Keratinocyte (primary cell): ENCODE results near the gene KLHDC3. TPM values are rescaled to one million over a fixed set of nuclear protein-coding genes. Genes with fewer than 3 reads are reported as not detected.

Experiments used
- DNase-seq: peaks from one replicate; pipeline ENCODE4 v3.0.0-alpha.2; 2011; ENCODE audit warnings: low read depth, missing footprints, low spot score
- FAIRE-seq: peaks from 2 replicates; lab custom pipeline; 2011; peaks lifted over from hg19 to GRCh38; lab: Jason Lieb, UNC
- H2AFZ ChIP-seq: 2 replicates; pipeline ENCODE4 v1.6.0; 2012; ENCODE audit warnings: low read length, control low read depth, inconsistent platforms; ENCODE audit not compliant: control insufficient read depth
- H3K27ac ChIP-seq: 2 replicates; pipeline ENCODE4 v1.5.1; 2011; ENCODE audit warnings: low read length; ENCODE audit not compliant: control insufficient read depth, insufficient read depth
- H3K27me3 ChIP-seq: 3 replicates; pipeline ENCODE4 v1.6.0; 2011; ENCODE audit warnings: low read length; ENCODE audit not compliant: control insufficient read depth, insufficient read depth; ENCODE audit errors: extremely low read depth
- H3K36me3 ChIP-seq, 2 experiments: 2 replicates in 1 of 2; 3 replicates in 1 of 2; pipeline ENCODE4 v1.5.1; 2011; ENCODE audit warnings: low read length in 2 of 2, mild to moderate bottlenecking in 1 of 2; ENCODE audit not compliant: control insufficient read depth in 2 of 2, insufficient read depth in 2 of 2; ENCODE audit errors: extremely low read depth in 1 of 2
- H3K4me1 ChIP-seq: 3 replicates; pipeline ENCODE4 v1.5.1; 2011; ENCODE audit warnings: low read length; ENCODE audit not compliant: control insufficient read depth, insufficient read depth; ENCODE audit errors: extremely low read depth
- H3K4me2 ChIP-seq: 3 replicates; pipeline ENCODE4 v1.6.0; 2011; ENCODE audit warnings: low read depth, low read length; ENCODE audit not compliant: control insufficient read depth, insufficient read depth; ENCODE audit errors: extremely low read depth
- H3K4me3 ChIP-seq, 3 experiments: fragments of 200-600 bp in 1 of 3; sonication (generic) in 1 of 3; 2 replicates in 2 of 3; 3 replicates in 1 of 3; pipeline ENCODE4 v1.5.1; 2011 to 2016; ENCODE audit warnings: low read length in 3 of 3, mild to moderate bottlenecking in 3 of 3, control low read depth in 2 of 3, inconsistent platforms in 1 of 3, low read depth in 1 of 3, mixed read lengths in 1 of 3, mixed run types in 1 of 3, moderate library complexity in 1 of 3; ENCODE audit not compliant: control insufficient read depth in 2 of 3, insufficient read depth in 2 of 3; ENCODE audit errors: extremely low read depth in 1 of 3
- H3K79me2 ChIP-seq: 2 replicates; pipeline ENCODE4 v1.6.0; 2012; ENCODE audit warnings: low read length; ENCODE audit not compliant: control insufficient read depth, insufficient read depth
- H3K9ac ChIP-seq: 3 replicates; pipeline ENCODE4 v1.6.0; 2011; ENCODE audit warnings: low read length; ENCODE audit not compliant: control insufficient read depth, insufficient read depth; ENCODE audit errors: extremely low read depth
- H3K9me1 ChIP-seq: 3 replicates; pipeline ENCODE4 v1.6.0; 2011; ENCODE audit warnings: low read length; ENCODE audit not compliant: control insufficient read depth, insufficient read depth; ENCODE audit errors: extremely low read depth
- H3K9me3 ChIP-seq: 2 replicates; pipeline ENCODE4 v1.5.1; 2012; ENCODE audit warnings: low read depth, low read length; ENCODE audit not compliant: control insufficient read depth
- H4K20me1 ChIP-seq: 3 replicates; pipeline ENCODE4 v1.6.0; 2011; ENCODE audit warnings: low read length; ENCODE audit not compliant: control insufficient read depth, insufficient read depth; ENCODE audit errors: extremely low read depth
- EZH2 ChIP-seq: IDR thresholded peaks from one replicate; pipeline ENCODE4 v1.6.1; 2012; ENCODE audit warnings: inconsistent platforms, mild to moderate bottlenecking, low read length, moderate library complexity
- dilution Hi-C: fragments of 300-500 bp; cut with MboI; formaldehyde crosslinking; loops from one replicate; pipeline ENCODE4 v1.7.0; 2020; ENCODE audit warnings: low sequenced_read_pairs; ENCODE audit not compliant: extremely low pct_ligation_motif_present
- polyA plus RNA-seq, 5 experiments: library from polyadenylated mRNA; depleted of rRNA in 3 of 5; stranded (reverse) in 3 of 5; stranded (forward) in 1 of 5; unstranded in 1 of 5; fragments of >200 nt; gene quantifications; 1 replicate in 1 of 5; 2 replicates in 3 of 5; 3 replicates in 1 of 5; pipeline versions ENCODE4 v1.2.1 to v1.2.3, GENCODE V29; 2011 to 2012; ENCODE audit warnings: missing spikeins in 2 of 5, low read depth in 1 of 5, low replicate concordance in 1 of 5
- TF ChIP-seq, protein P1 (sequence below), 3 experiments: IDR thresholded peaks in 1 of 3; conservative IDR thresholded peaks in 1 of 3; optimal IDR thresholded peaks in 1 of 3; 2 replicates in 2 of 3; 3 replicates in 1 of 3; pipeline versions ENCODE3 to v1.5.1; 2011; ENCODE audit warnings: low read length in 3 of 3, mild to moderate bottlenecking in 3 of 3, moderate library complexity in 2 of 3, control low read depth in 1 of 3, inconsistent platforms in 1 of 3; ENCODE audit not compliant: insufficient read depth in 2 of 3; ENCODE audit errors: extremely low read depth in 1 of 3

Gene KLHDC3
- polyA plus RNA-seq, 1 donor (not counting 4 experiments of a cell fraction or from before 2014, with no cell fraction given), result 24.8 TPM

DNA sequence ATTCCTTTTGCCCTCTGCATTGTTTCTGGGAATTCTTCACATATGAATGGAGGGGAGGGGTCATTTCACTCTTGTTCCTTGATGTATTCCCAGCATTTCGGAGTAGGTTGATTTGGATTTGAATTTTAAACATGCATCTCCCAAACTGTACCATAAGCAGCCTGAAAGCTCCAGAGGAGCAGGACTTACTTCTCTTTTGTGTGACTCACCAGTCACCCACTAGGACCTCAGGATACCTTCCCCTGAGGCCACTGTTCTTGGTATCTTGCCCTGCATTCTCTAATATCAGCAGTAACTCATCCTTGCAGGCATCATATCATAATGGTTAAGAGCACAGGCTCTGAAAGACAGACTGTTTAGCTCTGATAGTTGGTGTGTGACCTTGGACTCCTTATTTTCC is 44.5 kb downstream of the KLHDC3 start:
- Histone ChIP-seq H3K79me2 (peaks cover 16% of the 10 kb centered on the region), H3K4me3 (peak overlapping the region; percentile 56 to 100 (median 99)), H3K9ac (peak overlapping the region; percentile 98), H3K36me3 (peaks cover 9 to 19% of the 10 kb centered on the region in 2 experiments), H3K27me3 (no peaks in the 10 kb centered on the region), H3K4me1 (peaks cover 17% of the 10 kb centered on the region), H3K27ac (peak overlapping the region; percentile 99), H3K4me2 (peak overlapping the region; percentile 82), H2AFZ (no peak overlapping the region), H3K9me3 (no peaks in the 10 kb centered on the region), H4K20me1 (no peaks in the 10 kb centered on the region), H3K9me1 (no peaks in the 10 kb centered on the region)
- no peak for DNase-seq
- no peak for TF ChIP-seq EZH2
- TF ChIP-seq, protein P1, sequence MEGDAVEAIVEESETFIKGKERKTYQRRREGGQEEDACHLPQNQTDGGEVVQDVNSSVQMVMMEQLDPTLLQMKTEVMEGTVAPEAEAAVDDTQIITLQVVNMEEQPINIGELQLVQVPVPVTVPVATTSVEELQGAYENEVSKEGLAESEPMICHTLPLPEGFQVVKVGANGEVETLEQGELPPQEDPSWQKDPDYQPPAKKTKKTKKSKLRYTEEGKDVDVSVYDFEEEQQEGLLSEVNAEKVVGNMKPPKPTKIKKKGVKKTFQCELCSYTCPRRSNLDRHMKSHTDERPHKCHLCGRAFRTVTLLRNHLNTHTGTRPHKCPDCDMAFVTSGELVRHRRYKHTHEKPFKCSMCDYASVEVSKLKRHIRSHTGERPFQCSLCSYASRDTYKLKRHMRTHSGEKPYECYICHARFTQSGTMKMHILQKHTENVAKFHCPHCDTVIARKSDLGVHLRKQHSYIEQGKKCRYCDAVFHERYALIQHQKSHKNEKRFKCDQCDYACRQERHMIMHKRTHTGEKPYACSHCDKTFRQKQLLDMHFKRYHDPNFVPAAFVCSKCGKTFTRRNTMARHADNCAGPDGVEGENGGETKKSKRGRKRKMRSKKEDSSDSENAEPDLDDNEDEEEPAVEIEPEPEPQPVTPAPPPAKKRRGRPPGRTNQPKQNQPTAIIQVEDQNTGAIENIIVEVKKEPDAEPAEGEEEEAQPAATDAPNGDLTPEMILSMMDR (optimal IDR thresholded peaks at IDR 0.05 in 1 of 3, IDR thresholded peaks at IDR 0.05 in 1 of 3, conservative IDR thresholded peaks at IDR 0.05 in 1 of 3; ENCODE audit: extremely low read depth in 1 of 3, insufficient read depth in 2 of 3, low read length in 3 of 3), result no peak
- no peak for FAIRE-seq
- dilution Hi-C loops, result no loop called here

DNA sequence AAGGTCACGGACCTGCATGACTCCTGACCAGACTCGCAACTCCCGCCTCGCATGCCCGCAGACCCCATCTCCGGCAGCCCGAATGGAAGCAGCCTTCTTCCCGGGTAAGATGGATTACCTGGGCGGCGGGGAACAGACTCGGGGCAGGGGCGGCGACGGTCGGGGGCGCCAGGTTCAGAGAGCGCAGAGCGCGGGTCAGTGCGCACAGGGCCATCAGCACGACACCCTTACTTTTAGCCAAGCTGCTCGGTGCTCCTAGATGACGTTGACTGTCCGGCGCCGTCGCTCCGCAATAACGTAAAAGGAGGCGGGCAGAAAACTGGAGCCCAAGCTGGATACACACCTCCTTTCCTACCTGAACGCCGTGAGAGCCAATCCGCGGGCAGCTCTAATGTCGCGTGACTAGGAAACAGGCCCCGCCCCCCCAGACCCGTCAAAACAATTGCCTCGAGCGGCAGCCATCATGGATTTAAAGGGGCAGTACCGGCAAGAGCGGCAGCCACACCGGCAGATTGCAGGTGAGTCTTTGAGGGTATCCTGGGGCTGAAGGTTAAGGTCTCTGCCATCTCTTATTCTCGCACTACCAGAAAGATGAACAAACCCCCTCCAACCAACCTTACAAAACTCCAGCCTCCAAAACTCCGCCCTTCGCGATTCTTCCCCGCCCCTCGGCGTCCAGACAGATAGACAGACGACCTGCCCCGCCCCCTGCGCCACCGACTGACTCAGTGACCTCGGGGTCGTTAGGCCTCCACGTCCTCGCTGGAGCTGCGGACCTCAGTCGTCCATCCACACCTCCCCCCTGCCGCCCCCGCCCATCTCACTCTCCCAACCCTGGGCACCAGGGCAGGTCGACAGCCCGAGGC is 45.4 kb downstream of the KLHDC3 start, which contains the start of the genes KLC4 and MRPL2:
Gene KLC4, plus strand, starts transcription at position 464 of the 866 bp plus-strand sequence. CDS start 1,705 bp downstream, outside the sequence.
Gene MRPL2, minus strand, starts transcription at position 267 of the 866 bp plus-strand sequence. Its CDS starts 53 bp downstream, at position 214.
- peak; percentile 58 for FAIRE-seq
- Histone ChIP-seq H3K9me1 (no peaks in the 10 kb centered on the region), H3K36me3 (peaks cover 6 to 18% of the 10 kb centered on the region in 2 experiments)

More for the DNA sequence above, 45.4 kb downstream of the KLHDC3 start, which contains the start of the genes KLC4 and MRPL2:
- Histone ChIP-seq H4K20me1 (no peaks in the 10 kb centered on the region), H3K27ac (peak within 1 kb of the TSS; percentile 99), H3K4me3 (peak within 1 kb of the TSS; percentile 56 to 100 (median 99)), H3K27me3 (no peaks in the 10 kb centered on the region), H3K9me3 (no peaks in the 10 kb centered on the region), H3K4me1 (peaks cover 12% of the 10 kb centered on the region), H2AFZ (peak within 1 kb of the TSS; percentile 99), H3K9ac (peak within 1 kb of the TSS; percentile 98), H3K79me2 (peaks cover 16% of the 10 kb centered on the region), H3K4me2 (peak within 1 kb of the TSS; percentile 90)
- dilution Hi-C loops, result no loop called here
- peak; percentile 89 for DNase-seq
- TF ChIP-seq, protein P1 (optimal IDR thresholded peaks at IDR 0.05 in 1 of 3, IDR thresholded peaks at IDR 0.05 in 1 of 3, conservative IDR thresholded peaks at IDR 0.05 in 1 of 3; ENCODE audit: extremely low read depth in 1 of 3, insufficient read depth in 2 of 3, low read length in 3 of 3), result no peak
- TF ChIP-seq EZH2, result no peak
